ENCODE measurements around the gene GABRG3.

The GABRG3 gene

GRCh38 chr15:27065785-27066184, 94.8 kb downstream of the GABRG3 start:
- no peak for DNase-seq

DNA sequence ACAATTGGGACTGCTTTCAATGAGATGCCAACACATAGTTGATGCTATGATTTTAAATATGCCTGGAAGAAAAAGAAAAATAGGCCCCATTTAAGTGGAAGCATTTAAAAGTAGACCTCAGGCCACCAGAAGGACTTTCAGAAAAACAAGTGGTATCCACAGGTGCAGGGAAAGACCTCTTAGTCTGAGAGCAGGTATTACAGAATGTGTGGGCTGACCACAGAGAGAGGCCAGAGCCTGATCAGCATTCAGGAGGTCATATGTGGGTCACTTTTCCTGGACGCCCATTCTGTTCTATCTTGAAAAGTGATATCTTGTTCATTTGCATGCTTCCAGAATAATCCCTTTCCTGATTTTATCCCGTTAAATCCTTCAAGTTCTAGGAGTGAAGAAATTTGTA, 95.5 kb downstream of the GABRG3 start:
- DNase-seq: no peak

- DNase-seq: no peak
Measured at GRCh38 chr15:27067175-27067574, 96.2 kb downstream of the GABRG3 start.

- DNase-seq: no peak
Measured at GRCh38 chr15:27070841-27071240, 99.9 kb downstream of the GABRG3 start.

- no peak for DNase-seq
Measured at GRCh38 chr15:27074179-27074578, 103.2 kb downstream of the GABRG3 start.

GRCh38 chr15:27077790-27078189, 106.8 kb downstream of the GABRG3 start:
- no peak for DNase-seq

DNA sequence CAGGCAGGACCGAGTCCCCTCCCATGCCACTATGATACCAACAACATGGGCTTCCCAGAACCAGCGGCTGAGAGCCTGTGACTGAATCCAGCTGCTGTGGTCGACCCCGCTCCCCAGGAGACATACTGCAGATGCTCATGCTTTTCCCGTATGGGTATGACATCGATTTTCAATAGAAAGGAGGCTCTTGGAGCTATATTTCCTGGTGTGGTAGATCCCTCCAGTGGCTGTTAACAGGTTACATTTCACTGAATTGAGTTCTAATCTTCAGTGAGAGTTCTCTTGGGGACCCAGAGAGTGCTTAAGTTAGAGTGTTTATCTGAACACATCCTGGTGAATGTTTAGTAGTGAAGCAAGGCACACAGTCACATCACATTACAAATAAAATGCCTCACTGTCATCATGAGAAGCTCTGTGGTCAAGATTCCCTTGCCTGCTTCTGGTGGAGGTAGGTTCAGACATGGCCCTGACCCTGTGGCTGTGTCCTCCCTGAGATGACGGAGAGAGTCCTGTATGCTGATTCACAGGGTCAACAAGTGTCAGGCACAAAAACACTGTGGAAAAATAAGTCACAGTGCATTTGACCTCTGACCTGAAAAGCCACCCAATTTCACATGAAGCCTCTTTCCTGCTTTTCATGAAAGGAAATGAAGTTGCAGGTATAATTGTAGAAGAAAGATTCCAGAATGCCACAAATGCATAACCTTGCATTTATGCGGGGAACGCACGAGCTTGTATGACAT, 110.9 kb downstream of the GABRG3 start:
- no peak for DNase-seq

GRCh38 chr15:27082526-27082925, 111.5 kb downstream of the GABRG3 start:
- DNase-seq: no peak

GRCh38 chr15:27084844-27085243, 113.9 kb downstream of the GABRG3 start:
- no peak for DNase-seq

GRCh38 chr15:27086149-27086548, 115.2 kb downstream of the GABRG3 start:
- DNase-seq: no peak

- DNase-seq: no peak
Measured at GRCh38 chr15:27086805-27087204, 115.8 kb downstream of the GABRG3 start.

GRCh38 chr15:27087651-27088583, 116.9 kb downstream of the GABRG3 start:
- no peak for DNase-seq

- DNase-seq: no peak
Measured at GRCh38 chr15:27088584-27089232, 117.7 kb downstream of the GABRG3 start.

DNA sequence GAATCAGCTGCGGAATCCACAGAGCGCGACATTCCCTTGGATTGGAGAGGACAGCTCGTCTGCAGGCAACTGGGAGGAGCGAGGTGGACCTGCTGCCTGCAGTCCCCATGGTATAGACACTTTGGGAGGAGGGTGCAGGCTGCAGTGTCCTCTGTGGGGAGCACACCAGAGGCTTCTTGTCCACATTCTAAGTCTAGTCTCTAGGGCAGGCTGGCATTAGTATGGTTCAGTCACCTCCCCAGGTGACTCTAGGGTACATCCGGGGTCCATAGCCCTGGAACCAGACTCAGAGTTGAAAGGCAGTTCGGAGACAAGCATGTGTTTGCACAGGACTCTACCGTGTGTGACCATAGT, 118.2 kb downstream of the GABRG3 start:
- DNase-seq: no peak

DNA sequence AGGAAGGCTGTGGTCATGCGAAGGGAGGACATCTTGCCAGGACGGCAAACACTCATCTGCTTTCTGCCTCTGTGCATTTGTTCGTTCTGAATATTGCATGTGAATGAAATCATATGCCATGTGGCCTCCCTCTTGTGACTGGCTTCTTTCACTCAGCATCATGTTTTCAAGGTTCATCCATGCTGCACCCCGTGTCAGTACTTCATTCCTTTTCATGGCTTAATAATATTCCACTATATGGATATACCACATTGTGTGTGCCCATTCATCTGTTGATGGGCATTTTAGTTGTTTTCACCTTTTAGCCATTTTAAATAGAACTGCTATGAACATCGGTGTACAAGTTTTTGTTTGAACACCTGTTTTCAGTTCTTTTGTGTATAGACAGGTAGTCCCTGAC, 118.7 kb downstream of the GABRG3 start:
- DNase-seq: no peak

DNA sequence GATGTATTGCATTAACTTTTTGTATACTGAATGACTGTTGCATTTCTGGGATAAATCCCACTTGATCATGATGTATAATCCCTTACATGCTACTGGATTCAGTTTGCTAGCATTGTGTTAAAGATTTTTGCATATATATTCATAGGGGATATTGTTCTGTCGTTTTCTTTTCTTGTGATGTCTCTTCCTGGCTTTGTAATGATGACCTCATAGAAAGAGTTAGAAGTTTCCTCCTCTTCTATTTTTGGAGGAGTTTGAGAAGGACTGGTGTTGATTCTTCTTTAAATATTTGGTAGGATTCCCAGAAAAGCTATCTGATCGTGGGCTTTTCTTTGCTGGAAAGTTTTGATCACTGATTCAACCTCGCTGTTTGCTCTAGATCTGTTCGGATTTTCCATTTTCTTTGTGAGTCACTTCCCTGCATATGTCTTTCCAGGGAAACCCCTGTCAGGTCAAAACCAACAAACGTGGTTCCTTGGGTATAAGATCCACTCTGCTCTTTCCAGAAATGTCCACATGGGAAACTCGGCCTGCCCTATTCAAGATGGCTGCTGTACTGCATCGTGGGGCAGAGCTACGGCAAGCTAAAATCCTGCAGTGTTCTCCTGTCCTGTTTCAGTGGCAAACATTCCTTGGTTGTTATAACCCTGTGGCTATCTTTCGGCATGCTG, 120.4 kb downstream of the GABRG3 start:
- DNase-seq: no peak

DNA sequence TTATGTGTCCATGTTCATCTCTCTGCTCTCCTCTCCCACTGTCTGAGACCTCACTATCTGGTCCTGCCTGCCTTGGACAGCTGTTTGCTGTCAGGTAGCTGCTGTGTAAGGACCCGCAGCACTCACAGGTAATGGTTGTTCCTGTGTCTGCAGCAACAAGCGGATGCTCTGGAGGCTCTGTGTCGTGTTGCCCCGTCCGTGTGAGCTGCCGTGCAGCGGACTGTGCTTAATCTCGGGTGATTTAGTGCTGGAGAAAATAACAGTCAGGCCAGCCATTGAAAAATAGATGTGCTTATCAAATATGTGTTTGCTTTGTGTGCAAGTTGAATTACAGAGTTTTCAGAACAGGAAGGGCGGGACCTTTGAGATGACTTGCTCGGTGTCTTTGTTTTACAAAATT, 121.4 kb downstream of the GABRG3 start:
- DNase-seq: no peak

DNA sequence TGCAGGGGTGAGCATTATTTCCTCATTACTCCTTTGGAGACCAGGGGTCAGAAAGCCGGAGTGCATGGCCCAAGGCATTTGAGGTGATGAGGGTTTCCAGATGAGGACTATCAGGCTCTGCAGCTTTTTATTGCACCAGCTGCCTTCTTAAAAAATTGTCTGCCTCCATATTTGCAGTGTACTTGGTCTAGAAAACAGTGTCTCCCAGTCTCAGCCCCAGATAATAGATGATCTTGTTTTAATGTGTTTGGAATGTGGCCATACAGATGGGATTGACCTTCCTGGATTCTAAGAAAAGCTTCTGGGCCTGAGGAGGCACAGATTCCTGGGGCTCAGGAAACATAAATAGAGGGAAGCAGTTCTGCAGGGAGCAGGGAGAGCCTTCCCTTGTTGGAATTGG, 123.3 kb downstream of the GABRG3 start:
- DNase-seq: no peak

- DNase-seq: no peak
Measured at GRCh38 chr15:27095886-27096624, 125.1 kb downstream of the GABRG3 start.

- no peak for DNase-seq
Measured at GRCh38 chr15:27097506-27097905, 126.5 kb downstream of the GABRG3 start.

- no peak for DNase-seq
Measured at GRCh38 chr15:27101982-27102381, 131.0 kb downstream of the GABRG3 start.

DNA sequence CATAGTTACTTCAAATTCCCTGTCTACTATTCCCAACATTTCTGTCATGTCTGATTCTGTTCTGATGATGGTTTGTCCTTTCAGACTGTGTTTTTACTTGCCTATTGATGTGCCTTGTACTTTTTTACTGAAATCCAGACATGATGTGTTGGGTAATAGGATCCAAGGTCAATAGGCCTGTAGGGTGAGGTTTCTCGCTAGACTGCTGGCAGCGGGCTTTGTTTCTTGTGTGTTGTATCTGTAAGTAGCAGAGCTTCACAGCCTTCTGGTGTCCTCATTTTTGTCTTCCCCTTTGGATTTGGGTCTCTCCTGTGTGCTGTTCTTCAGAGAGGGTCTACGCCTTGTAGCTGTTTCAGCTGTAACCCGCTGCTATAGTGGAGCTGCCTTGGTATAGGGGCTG, 140.3 kb downstream of the GABRG3 start:
- no peak for DNase-seq
